T-helper 22 cell (primary cell): ENCODE data around the gene FRY.

Source experiments
- DNase-seq: peaks from one replicate; pipeline ENCODE4 v3.0.0-alpha.2; 2020; ENCODE audit warnings: low read depth

Gene FRY

GRCh38 chr13:32175943-32176342 lies 144.4 kb downstream of the FRY start:
- DNase-seq: no peak

GRCh38 chr13:32176696-32177095 lies 145.1 kb downstream of the FRY start:
- DNase-seq: no peak

- DNase-seq: no peak
These were observed 147.2 kb downstream of the FRY start for GRCh38 chr13:32178763-32179162.

- DNase-seq: no peak
These were observed 148.1 kb downstream of the FRY start for GRCh38 chr13:32179708-32180107.

- no peak for DNase-seq
These were observed 156.1 kb downstream of the FRY start for GRCh38 chr13:32187651-32188050.

GRCh38 chr13:32191452-32191998 lies 160.0 kb downstream of the FRY start:
- DNase-seq: no peak

GRCh38 chr13:32195713-32196112 lies 164.1 kb downstream of the FRY start:
- no peak for DNase-seq

GRCh38 chr13:32199168-32199567 lies 167.6 kb downstream of the FRY start:
- no peak for DNase-seq

GRCh38 chr13:32200741-32201140 lies 169.2 kb downstream of the FRY start:
- DNase-seq: no peak

GRCh38 chr13:32201809-32202208 lies 170.2 kb downstream of the FRY start:
- DNase-seq: no peak

- no peak for DNase-seq
These were observed 170.7 kb downstream of the FRY start for GRCh38 chr13:32202268-32202667.

GRCh38 chr13:32203221-32203620 lies 171.6 kb downstream of the FRY start:
- DNase-seq: no peak

GRCh38 chr13:32203736-32204135 lies 172.2 kb downstream of the FRY start:
- no peak for DNase-seq

- no peak for DNase-seq
These were observed 174.0 kb downstream of the FRY start for GRCh38 chr13:32205431-32206096.

- DNase-seq: no peak
These were observed 174.6 kb downstream of the FRY start for GRCh38 chr13:32206097-32206740.

GRCh38 chr13:32208860-32209259 lies 177.3 kb downstream of the FRY start:
- no peak for DNase-seq

- no peak for DNase-seq
These were observed 178.1 kb downstream of the FRY start for GRCh38 chr13:32209652-32210051.

GRCh38 chr13:32210101-32210500 lies 178.5 kb downstream of the FRY start:
- DNase-seq: no peak

GRCh38 chr13:32211813-32212212 lies 180.2 kb downstream of the FRY start:
- no peak for DNase-seq

- DNase-seq: no peak
These were observed 180.8 kb downstream of the FRY start for GRCh38 chr13:32212421-32212820.

- DNase-seq: no peak
These were observed 182.1 kb downstream of the FRY start for GRCh38 chr13:32213626-32214025.

GRCh38 chr13:32214071-32214470 lies 182.5 kb downstream of the FRY start:
- no peak for DNase-seq

- DNase-seq: no peak
These were observed 184.7 kb downstream of the FRY start for GRCh38 chr13:32216281-32216680.
